ENCODE measurements around the gene ZNF566. TPM values are rescaled to one million over a fixed set of nuclear protein-coding genes. Genes with fewer than 3 reads are reported as not detected.

ZNF566 gene
- total and polyA plus RNA-seq, 2 of the 13 experiments (the other 11 are each of a cell fraction or from before 2014, with no cell fraction given): 4.8 to 13.7 TPM

GRCh38 chr19:36404498-36404897 lies 84.9 kb downstream of the ZNF566 start:
- no peak for DNase-seq (ENCODE audit: low spot score)

More at GRCh38 chr19:36404498-36404897, 84.9 kb downstream of the ZNF566 start:
- no peaks in the 10 kb centered on the region for H4K20me1 ChIP-seq (ENCODE audit: insufficient read depth, low read length)
- H3K79me2 ChIP-seq (ENCODE audit: insufficient read depth, low read length): no peaks in the 10 kb centered on the region
- H3K4me2 ChIP-seq (ENCODE audit: low read depth, low read length): no peak overlapping the region
- POLR2A ChIA-PET: no interaction called here
- H3K9ac ChIP-seq (ENCODE audit: insufficient read depth, low read depth, low read length): no peak overlapping the region
- H3K27me3 ChIP-seq (ENCODE audit: control insufficient read depth in 1 of 2, insufficient read depth in 2 of 2, low read length in 2 of 2): no peaks in the 10 kb centered on the region
- TF ChIP-seq, protein P1, sequence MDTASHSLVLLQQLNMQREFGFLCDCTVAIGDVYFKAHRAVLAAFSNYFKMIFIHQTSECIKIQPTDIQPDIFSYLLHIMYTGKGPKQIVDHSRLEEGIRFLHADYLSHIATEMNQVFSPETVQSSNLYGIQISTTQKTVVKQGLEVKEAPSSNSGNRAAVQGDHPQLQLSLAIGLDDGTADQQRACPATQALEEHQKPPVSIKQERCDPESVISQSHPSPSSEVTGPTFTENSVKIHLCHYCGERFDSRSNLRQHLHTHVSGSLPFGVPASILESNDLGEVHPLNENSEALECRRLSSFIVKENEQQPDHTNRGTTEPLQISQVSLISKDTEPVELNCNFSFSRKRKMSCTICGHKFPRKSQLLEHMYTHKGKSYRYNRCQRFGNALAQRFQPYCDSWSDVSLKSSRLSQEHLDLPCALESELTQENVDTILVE (CRISPR knock-in tag; IDR thresholded peaks at IDR 0.05): no peak
- TF ChIP-seq NR2F1 (CRISPR knock-in tag; IDR thresholded peaks at IDR 0.05) (no peak), HNF4G (IDR thresholded peaks at IDR 0.05; ENCODE audit: borderline replicate concordance, low read depth, low read length) (no peak), HNF4G (CRISPR knock-in tag; IDR thresholded peaks at IDR 0.05; ENCODE audit: borderline replicate concordance, low read depth) (no peak), FOXP1 (IDR thresholded peaks at IDR 0.05) (no peak), FOXP1 (CRISPR knock-in tag; IDR thresholded peaks at IDR 0.05) (no peak), ZFX (CRISPR knock-in tag; IDR thresholded peaks at IDR 0.05; ENCODE audit: low read depth) (no peak), RFX1 (IDR thresholded peaks at IDR 0.05) (no peak), RORA (CRISPR knock-in tag; IDR thresholded peaks at IDR 0.05) (no peak), PHB2 (IDR thresholded peaks at IDR 0.05; ENCODE audit: partially characterized antibody) (no peak), RBM22 (optimal IDR thresholded peaks at IDR 0.05; ENCODE audit: low read length) (no peak), ARNTL (CRISPR knock-in tag; IDR thresholded peaks at IDR 0.05) (no peak), ZNF549 (CRISPR knock-in tag; IDR thresholded peaks at IDR 0.05) (no peak), ZNF282 (IDR thresholded peaks at IDR 0.05; ENCODE audit: partially characterized antibody) (no peak), SMAD1 (CRISPR knock-in tag; IDR thresholded peaks at IDR 0.05; ENCODE audit: borderline replicate concordance, low read depth) (no peak), HMG20B (CRISPR knock-in tag; conservative IDR thresholded peaks at IDR 0.05) (no peak), ZNF761 (CRISPR knock-in tag; conservative IDR thresholded peaks at IDR 0.05) (no peak), KMT2A (CRISPR knock-in tag; IDR thresholded peaks at IDR 0.05) (no peak), ZSCAN30 (CRISPR knock-in tag; IDR thresholded peaks at IDR 0.05) (no peak), KAT2B (IDR thresholded peaks at IDR 0.05; ENCODE audit: borderline replicate concordance, low read depth, low read length) (no peak)
- TF ChIP-seq, protein P2, sequence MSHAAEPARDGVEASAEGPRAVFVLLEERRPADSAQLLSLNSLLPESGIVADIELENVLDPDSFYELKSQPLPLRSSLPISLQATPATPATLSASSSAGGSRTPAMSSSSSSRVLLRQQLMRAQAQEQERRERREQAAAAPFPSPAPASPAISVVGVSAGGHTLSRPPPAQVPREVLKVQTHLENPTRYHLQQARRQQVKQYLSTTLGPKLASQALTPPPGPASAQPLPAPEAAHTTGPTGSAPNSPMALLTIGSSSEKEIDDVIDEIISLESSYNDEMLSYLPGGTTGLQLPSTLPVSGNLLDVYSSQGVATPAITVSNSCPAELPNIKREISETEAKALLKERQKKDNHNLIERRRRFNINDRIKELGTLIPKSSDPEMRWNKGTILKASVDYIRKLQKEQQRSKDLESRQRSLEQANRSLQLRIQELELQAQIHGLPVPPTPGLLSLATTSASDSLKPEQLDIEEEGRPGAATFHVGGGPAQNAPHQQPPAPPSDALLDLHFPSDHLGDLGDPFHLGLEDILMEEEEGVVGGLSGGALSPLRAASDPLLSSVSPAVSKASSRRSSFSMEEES (CRISPR knock-in tag; IDR thresholded peaks at IDR 0.05): no peak
- H3K27ac ChIP-seq (ENCODE audit: extremely low read length, insufficient read depth, low read length): no peak overlapping the region
- CTCF ChIA-PET (ENCODE audit: low intra/inter-chr PET ratio, low total read pairs): no interaction called here
- 52% methylated on average over 3 of the region's 3 CpGs for WGBS (ENCODE audit: low lambda C conversion rate)
- H3K9me3 ChIP-seq (ENCODE audit: low read length): peaks cover 4% of the 10 kb centered on the region; the same call in 1 of the 2 replicates
- in situ Hi-C loops (cut with HindIII; ENCODE audit: extremely low pct_ligation_motif_present, low pct_unique_long_range_greater_than_20kb): no loop called here
- FAIRE-seq (no peak), ATAC-seq (no peak)
- peaks cover 0 to 17% of the 10 kb centered on the region in 2 experiments; a peak in 3 of 5 replicates for H3K36me3 ChIP-seq (replicated peaks in 1 of 2; ENCODE audit: control insufficient read depth in 1 of 2, insufficient read depth in 2 of 2, low read length in 2 of 2)
- BruUV-seq (replicated peaks): no TSS peak
- H3K4me1 ChIP-seq (ENCODE audit: insufficient read depth, low read length): no peaks in the 10 kb centered on the region
- H2AFZ ChIP-seq (ENCODE audit: low read length): no peak overlapping the region
- intact Hi-C loops (cut with micrococcal nuclease; ENCODE audit: unreplicated experiment): no loop called here
- no peak overlapping the region for H3K4me3 ChIP-seq (replicated peaks in 1 of 3; ENCODE audit: insufficient read depth in 1 of 3, low read depth in 2 of 3, low read length in 3 of 3)
